ENCODE measurements around the gene ANKRD12.

DNA sequence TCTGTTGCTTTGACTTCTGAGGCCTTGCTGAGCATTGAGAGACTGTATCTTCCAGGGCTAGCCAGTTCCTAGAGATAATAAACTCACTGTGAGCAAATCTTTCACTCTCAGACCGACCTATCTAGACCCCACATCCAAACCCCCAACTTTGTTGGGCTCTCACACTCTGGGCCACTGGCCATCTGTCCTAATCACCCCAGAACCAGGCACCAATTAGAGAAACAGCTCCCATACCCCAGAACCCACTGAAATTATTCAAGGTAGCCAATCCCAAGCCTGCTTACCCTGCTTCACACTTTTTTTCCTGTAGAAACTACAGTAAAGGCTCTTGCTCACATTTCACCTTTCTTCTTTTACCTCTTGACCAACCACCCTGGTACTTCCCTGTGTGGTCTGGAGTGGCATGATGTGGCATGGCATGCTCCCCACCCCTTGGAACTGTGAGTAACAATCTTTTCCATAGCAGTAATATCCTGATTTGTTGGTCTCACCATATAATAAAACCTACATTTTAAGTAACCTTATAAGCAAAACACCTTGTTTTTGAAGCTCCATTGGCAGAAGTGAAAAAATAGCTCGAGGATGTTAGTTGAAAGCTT, 55.2 kb downstream of the ANKRD12 start:
- TF ChIP-seq, protein P1, sequence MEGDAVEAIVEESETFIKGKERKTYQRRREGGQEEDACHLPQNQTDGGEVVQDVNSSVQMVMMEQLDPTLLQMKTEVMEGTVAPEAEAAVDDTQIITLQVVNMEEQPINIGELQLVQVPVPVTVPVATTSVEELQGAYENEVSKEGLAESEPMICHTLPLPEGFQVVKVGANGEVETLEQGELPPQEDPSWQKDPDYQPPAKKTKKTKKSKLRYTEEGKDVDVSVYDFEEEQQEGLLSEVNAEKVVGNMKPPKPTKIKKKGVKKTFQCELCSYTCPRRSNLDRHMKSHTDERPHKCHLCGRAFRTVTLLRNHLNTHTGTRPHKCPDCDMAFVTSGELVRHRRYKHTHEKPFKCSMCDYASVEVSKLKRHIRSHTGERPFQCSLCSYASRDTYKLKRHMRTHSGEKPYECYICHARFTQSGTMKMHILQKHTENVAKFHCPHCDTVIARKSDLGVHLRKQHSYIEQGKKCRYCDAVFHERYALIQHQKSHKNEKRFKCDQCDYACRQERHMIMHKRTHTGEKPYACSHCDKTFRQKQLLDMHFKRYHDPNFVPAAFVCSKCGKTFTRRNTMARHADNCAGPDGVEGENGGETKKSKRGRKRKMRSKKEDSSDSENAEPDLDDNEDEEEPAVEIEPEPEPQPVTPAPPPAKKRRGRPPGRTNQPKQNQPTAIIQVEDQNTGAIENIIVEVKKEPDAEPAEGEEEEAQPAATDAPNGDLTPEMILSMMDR (IDR thresholded peaks at IDR 0.05) = no peak
- no peak for TF ChIP-seq POLR2A (IDR thresholded peaks at IDR 0.05)

Measured in esophagus squamous epithelium (tissue), 4 donors.